PC-9 (cell line): ENCODE results near the gene LAMB4. TPM values are rescaled to one million over a fixed set of nuclear protein-coding genes. Genes with fewer than 3 reads are reported as not detected.

ENCODE experiments used
- BruUV-seq: library from RNA; stranded (reverse); fragments of 400-500 nt; replicated peaks from 2 replicates; lab custom pipeline; 2021; lab: Mats Ljungman, UMichigan
- CTCF ChIA-PET: fragments of 300-600 bp; sonication (Branson Sonifier 250); formaldehyde crosslinking; loops from one replicate; lab custom pipeline; 2022; ENCODE audit warnings: antibody characterized with exemption; lab: Charles Lee
- POLR2A ChIA-PET: fragments of 300-600 bp; sonication (Branson Sonifier 250); formaldehyde crosslinking; loops from one replicate; lab custom pipeline; 2022; ENCODE audit warnings: antibody characterized with exemption; ENCODE audit not compliant: unreplicated experiment; lab: Charles Lee
- DNase-seq, 2 experiments: peaks; one replicate each; pipeline versions ENCODE4 v3.0.0 to v3.0.0-alpha.2; 2015 to 2022; ENCODE audit warnings: mixed read lengths in 1 of 2
- H2AFZ ChIP-seq: fragments of 200-600 bp; sonication (generic); 2 replicates; pipeline ENCODE4 v1.8.1; 2017; ENCODE audit warnings: antibody characterized with exemption
- H3F3A ChIP-seq: fragments of 200-600 bp; sonication (generic); 2 replicates; pipeline ENCODE4 v1.8.1; 2017; ENCODE audit warnings: antibody characterized with exemption, mild to moderate bottlenecking, low read depth; ENCODE audit not compliant: insufficient read depth
- H3K27ac ChIP-seq: fragments of 200-600 bp; sonication (generic); 2 replicates; pipeline ENCODE4 v1.6.1; 2016; ENCODE audit warnings: mixed run types
- H3K27me3 ChIP-seq: fragments of 200-600 bp; sonication (generic); 2 replicates; pipeline ENCODE4 v1.6.1; 2016; ENCODE audit warnings: low read depth, mixed run types; ENCODE audit not compliant: insufficient read depth
- H3K36me3 ChIP-seq: fragments of 200-600 bp; sonication (generic); 2 replicates; pipeline ENCODE4 v1.6.1; 2016; ENCODE audit warnings: low read depth, mixed run types
- H3K4me1 ChIP-seq: fragments of 200-600 bp; sonication (generic); replicated peaks from 2 replicates; pipeline ENCODE4 v1.6.1; 2016; ENCODE audit warnings: mixed run types; ENCODE audit not compliant: insufficient read depth
- H3K4me2 ChIP-seq: fragments of 200-600 bp; sonication (generic); 2 replicates; pipeline ENCODE4 v1.6.1; 2017; ENCODE audit warnings: mixed run types
- H3K4me3 ChIP-seq: fragments of 200-600 bp; sonication (generic); 2 replicates; pipeline ENCODE4 v1.6.1; 2016; ENCODE audit warnings: mixed run types
- H3K79me2 ChIP-seq: fragments of 200-600 bp; sonication (generic); 2 replicates; pipeline ENCODE4 v1.6.1; 2017; ENCODE audit warnings: low read depth, mixed run types
- H3K9me2 ChIP-seq: fragments of 200-600 bp; sonication (generic); 2 replicates; pipeline ENCODE4 v1.8.1; 2017; ENCODE audit warnings: mild to moderate bottlenecking; ENCODE audit not compliant: insufficient read depth
- H3K9me3 ChIP-seq: fragments of 200-600 bp; sonication (generic); 2 replicates; pipeline ENCODE4 v1.8.1; 2016; ENCODE audit warnings: low read depth; ENCODE audit not compliant: insufficient read depth
- H4K20me1 ChIP-seq: fragments of 200-600 bp; sonication (generic); 2 replicates; pipeline ENCODE4 v1.8.1; 2017; ENCODE audit not compliant: insufficient read depth
- EZH2 ChIP-seq: fragments of 200-600 bp; sonication (generic); IDR thresholded peaks from 2 replicates; pipeline ENCODE4 v1.8.0; 2017; ENCODE audit warnings: antibody characterized with exemption, low read depth
- intact Hi-C: fragments of 100-400 bp; cut with micrococcal nuclease; formaldehyde crosslinking; loops from one replicate; pipeline ENCODE4 v1.10.0; 2022; ENCODE audit not compliant: unreplicated experiment
- total RNA-seq: library from RNA; stranded (reverse); gene quantifications from 2 replicates; pipeline ENCODE4 v1.2.3, GENCODE V29; 2021
- TF ChIP-seq, protein P1 (sequence below): fragments of 200-600 bp; sonication (generic); conservative IDR thresholded peaks from 2 replicates; pipeline ENCODE4 v1.6.1; 2017; ENCODE audit warnings: mixed run types, antibody characterized with exemption, mild to moderate bottlenecking, moderate library complexity

Gene LAMB4
- total RNA-seq, 1 experiment from 2014 or later, result 0.83 TPM

DNA sequence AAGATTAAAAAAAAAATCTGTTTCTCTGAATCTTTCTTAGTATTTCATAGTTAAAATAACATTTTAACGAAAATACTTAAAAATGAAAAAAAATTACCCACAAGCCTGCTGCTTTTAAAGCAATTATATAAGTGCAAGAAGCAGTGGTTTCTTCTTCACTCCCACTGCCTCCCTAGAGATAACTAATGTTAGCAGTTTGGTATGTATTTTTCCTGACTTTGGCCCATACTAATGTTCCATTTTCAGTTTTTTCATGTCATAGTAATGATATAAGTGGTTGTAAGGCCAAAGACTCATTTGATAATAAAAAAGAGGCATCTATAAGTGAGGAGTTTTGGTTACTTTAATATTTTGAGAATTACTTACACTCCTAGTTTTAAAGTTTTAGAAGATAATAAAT lies 102.9 kb downstream of the LAMB4 start:
- Histone ChIP-seq H3K36me3 (no peaks in the 10 kb centered on the region), H4K20me1 (no peaks in the 10 kb centered on the region), H3K27me3 (no peaks in the 10 kb centered on the region), H3K9me3 (no peaks in the 10 kb centered on the region), H3K27ac (no peak overlapping the region), H3K9me2 (no peaks in the 10 kb centered on the region), H3F3A (no peaks in the 10 kb centered on the region), H3K79me2 (no peaks in the 10 kb centered on the region), H3K4me2 (no peak overlapping the region), H2AFZ (no peak overlapping the region), H3K4me1 (peaks cover 27% of the 10 kb centered on the region), H3K4me3 (no peak overlapping the region)
- no TSS peak for BruUV-seq
- no peak for DNase-seq
- CTCF ChIA-PET, result interaction anchor here (0.6 kb wide), 1 partner anchor 61 kb away, joined by 4 read pairs; no protein-coding TSS in a partner anchor
- TF ChIP-seq EZH2, result no peak
- TF ChIP-seq, protein P1, sequence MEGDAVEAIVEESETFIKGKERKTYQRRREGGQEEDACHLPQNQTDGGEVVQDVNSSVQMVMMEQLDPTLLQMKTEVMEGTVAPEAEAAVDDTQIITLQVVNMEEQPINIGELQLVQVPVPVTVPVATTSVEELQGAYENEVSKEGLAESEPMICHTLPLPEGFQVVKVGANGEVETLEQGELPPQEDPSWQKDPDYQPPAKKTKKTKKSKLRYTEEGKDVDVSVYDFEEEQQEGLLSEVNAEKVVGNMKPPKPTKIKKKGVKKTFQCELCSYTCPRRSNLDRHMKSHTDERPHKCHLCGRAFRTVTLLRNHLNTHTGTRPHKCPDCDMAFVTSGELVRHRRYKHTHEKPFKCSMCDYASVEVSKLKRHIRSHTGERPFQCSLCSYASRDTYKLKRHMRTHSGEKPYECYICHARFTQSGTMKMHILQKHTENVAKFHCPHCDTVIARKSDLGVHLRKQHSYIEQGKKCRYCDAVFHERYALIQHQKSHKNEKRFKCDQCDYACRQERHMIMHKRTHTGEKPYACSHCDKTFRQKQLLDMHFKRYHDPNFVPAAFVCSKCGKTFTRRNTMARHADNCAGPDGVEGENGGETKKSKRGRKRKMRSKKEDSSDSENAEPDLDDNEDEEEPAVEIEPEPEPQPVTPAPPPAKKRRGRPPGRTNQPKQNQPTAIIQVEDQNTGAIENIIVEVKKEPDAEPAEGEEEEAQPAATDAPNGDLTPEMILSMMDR, result no peak
- POLR2A ChIA-PET, result no interaction called here
- intact Hi-C loops, result no loop called here

DNA sequence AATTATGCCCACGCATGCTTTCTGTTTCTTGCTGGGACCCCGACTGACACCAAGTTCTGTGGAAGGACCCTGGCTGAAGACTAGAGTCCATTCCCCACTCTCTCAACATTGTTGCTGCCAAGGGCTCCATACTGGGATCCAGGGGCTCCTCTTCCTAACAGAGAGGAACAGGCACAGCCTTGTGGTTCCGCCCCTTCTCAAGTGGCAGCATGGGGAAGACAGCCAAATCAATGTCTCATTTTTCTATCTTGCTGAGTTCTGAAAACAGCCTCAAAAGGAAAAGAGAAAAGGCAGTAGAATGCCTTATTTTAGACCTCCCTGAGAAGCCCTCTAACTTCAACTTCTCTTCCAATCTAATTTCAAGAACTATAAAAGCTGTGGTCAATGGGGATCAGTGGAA lies 103.5 kb downstream of the LAMB4 start:
- ChIA-PET CTCF (interaction anchor here (0.6 kb wide), 1 partner anchor 62 kb away, joined by 4 read pairs; no protein-coding TSS in a partner anchor), POLR2A (no interaction called here)
- Histone ChIP-seq H3K27me3 (no peaks in the 10 kb centered on the region), H3F3A (no peaks in the 10 kb centered on the region), H3K9me3 (no peaks in the 10 kb centered on the region), H3K4me2 (no peak overlapping the region), H3K27ac (no peak overlapping the region), H4K20me1 (no peaks in the 10 kb centered on the region), H3K36me3 (no peaks in the 10 kb centered on the region), H3K9me2 (no peaks in the 10 kb centered on the region), H2AFZ (no peak overlapping the region), H3K4me3 (no peak overlapping the region), H3K79me2 (no peaks in the 10 kb centered on the region), H3K4me1 (peaks cover 27% of the 10 kb centered on the region)
- intact Hi-C loops, result no loop called here
- DNase-seq, result no peak
- BruUV-seq, result no TSS peak
- no peak for TF ChIP-seq EZH2
- TF ChIP-seq, protein P1, result no peak

DNA sequence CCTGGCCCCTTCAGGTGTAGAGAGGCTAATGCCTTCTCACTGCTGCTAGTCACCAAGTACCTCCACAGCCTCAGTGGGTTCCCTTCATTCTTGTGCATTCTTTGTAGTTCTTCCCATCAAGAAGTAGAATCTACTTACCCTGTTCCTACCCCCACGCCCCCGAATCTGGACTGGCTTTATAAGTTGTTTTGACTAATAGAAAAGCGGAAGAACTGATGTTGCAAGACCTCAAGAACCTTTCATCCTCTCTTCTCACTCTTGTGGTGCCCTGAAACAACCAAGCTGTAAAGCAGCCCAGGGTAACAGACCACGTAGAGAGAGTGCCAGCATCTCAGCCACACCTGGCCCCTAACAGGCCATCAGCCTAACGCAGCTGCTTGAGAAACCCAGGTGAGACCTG lies 104.0 kb downstream of the LAMB4 start:
- DNase-seq, result no peak
- no peaks in the 10 kb centered on the region for H3K27me3 ChIP-seq
- no peaks in the 10 kb centered on the region for H3K79me2 ChIP-seq
- no peaks in the 10 kb centered on the region for H3K36me3 ChIP-seq
- H3K4me3 ChIP-seq, result no peak overlapping the region
- intact Hi-C loops, result no loop called here
- no peaks in the 10 kb centered on the region for H3K9me3 ChIP-seq
- no peaks in the 10 kb centered on the region for H3F3A ChIP-seq
- no peak for TF ChIP-seq EZH2
- TF ChIP-seq, protein P1, result no peak
- H4K20me1 ChIP-seq, result no peaks in the 10 kb centered on the region
- peaks cover 27% of the 10 kb centered on the region for H3K4me1 ChIP-seq
- BruUV-seq, result no TSS peak
- H2AFZ ChIP-seq, result no peak overlapping the region
- ChIA-PET CTCF (no interaction called here), POLR2A (no interaction called here)
- no peaks in the 10 kb centered on the region for H3K9me2 ChIP-seq
- no peak overlapping the region for H3K4me2 ChIP-seq
- H3K27ac ChIP-seq, result no peak overlapping the region
